Progenitor cell of endocrine pancreas (in vitro differentiated cells): ENCODE results near the gene GNA15. TPM values are rescaled to one million over a fixed set of nuclear protein-coding genes. Genes with fewer than 3 reads are reported as not detected.
"Not testable (repeated sequence)": the region's sequence is repeated elsewhere in the genome, so short reads cannot be mapped to it uniquely, and the experiment has no call there.

Source experiments
- DNase-seq: peaks from one replicate; pipeline ENCODE4 v3.0.0; 2021; ENCODE audit warnings: low spot score; ENCODE audit not compliant: unreplicated experiment
- H3K27ac Mint-ChIP-seq: 2 replicates; pipeline ENCODE4 v1.8.0; 2021; ENCODE audit warnings: mild to moderate bottlenecking, moderate library complexity, mixed read lengths
- H3K27me3 Mint-ChIP-seq: 2 replicates; pipeline ENCODE4 v1.8.0; 2021; ENCODE audit warnings: mixed read lengths
- H3K36me3 Mint-ChIP-seq: 2 replicates; pipeline ENCODE4 v1.8.0; 2022; ENCODE audit warnings: mixed read lengths; ENCODE audit not compliant: insufficient read depth
- H3K4me1 Mint-ChIP-seq: 2 replicates; pipeline ENCODE4 v1.8.0; 2021; ENCODE audit warnings: low read depth, mixed read lengths
- H3K4me3 Mint-ChIP-seq: 2 replicates; pipeline ENCODE4 v1.8.0; 2021; ENCODE audit warnings: low read depth, mild to moderate bottlenecking, moderate library complexity, mixed read lengths
- H3K9me3 Mint-ChIP-seq: 2 replicates; pipeline ENCODE4 v1.8.0; 2021; ENCODE audit warnings: low read depth, mixed read lengths
- total RNA-seq: library from RNA; stranded (reverse); gene quantifications from 2 replicates; pipeline ENCODE4 v1.2.1, GENCODE V29; 2021
- TF ChIP-seq, protein P1 (sequence below): fragments of 200-600 bp; sonication (generic); IDR thresholded peaks from one replicate; pipeline ENCODE4 v1.5.0; 2021; ENCODE audit warnings: antibody characterized with exemption, mild to moderate bottlenecking; ENCODE audit not compliant: unreplicated experiment

The GNA15 gene
- total RNA-seq, 1 donor from 2014 or later = not detected

DNA sequence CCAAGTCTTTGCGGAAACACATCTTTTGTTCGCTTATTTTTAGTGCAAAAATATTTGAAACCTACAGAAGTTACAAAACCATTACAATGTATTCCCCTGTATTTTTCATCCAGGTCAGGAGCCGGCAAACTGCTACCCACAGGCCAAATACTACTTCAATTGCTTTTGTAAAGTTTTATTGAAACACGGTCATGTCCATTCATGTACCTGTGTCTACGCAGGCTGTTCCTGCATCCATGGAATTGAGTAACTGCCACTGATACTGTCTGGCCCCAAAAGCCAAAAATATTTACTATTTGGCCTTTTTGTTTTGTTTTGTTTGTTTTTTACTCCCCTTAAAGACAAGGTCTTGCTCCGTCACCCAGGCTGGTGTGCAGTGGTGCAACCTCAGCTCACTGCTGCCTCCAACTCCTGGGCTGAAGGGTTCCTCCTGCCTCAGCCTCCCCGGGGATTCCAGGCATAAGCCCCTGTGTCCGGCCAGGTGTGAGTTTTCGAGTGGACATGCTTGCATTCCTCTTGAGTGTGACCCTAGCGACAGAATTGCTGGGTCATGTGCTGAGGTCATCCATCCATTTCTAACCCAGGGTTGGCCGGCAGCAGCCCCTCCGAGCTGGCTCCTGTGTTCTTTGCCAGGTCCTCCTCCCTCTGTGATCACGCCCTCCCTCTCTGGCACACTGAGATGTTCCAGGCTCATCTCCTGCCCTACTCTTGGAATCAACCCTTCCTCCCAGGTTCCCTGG is 31.9 kb downstream of the GNA15 start:
- H3K27me3 Mint-ChIP-seq = peaks cover 8% of the 10 kb centered on the region
- H3K27ac Mint-ChIP-seq = no peak overlapping the region
- no peaks in the 10 kb centered on the region for H3K9me3 Mint-ChIP-seq
- TF ChIP-seq, protein P1, sequence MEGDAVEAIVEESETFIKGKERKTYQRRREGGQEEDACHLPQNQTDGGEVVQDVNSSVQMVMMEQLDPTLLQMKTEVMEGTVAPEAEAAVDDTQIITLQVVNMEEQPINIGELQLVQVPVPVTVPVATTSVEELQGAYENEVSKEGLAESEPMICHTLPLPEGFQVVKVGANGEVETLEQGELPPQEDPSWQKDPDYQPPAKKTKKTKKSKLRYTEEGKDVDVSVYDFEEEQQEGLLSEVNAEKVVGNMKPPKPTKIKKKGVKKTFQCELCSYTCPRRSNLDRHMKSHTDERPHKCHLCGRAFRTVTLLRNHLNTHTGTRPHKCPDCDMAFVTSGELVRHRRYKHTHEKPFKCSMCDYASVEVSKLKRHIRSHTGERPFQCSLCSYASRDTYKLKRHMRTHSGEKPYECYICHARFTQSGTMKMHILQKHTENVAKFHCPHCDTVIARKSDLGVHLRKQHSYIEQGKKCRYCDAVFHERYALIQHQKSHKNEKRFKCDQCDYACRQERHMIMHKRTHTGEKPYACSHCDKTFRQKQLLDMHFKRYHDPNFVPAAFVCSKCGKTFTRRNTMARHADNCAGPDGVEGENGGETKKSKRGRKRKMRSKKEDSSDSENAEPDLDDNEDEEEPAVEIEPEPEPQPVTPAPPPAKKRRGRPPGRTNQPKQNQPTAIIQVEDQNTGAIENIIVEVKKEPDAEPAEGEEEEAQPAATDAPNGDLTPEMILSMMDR = no peak
- H3K36me3 Mint-ChIP-seq = no peaks in the 10 kb centered on the region
- H3K4me1 Mint-ChIP-seq = peaks cover 1% of the 10 kb centered on the region
- DNase-seq = no peak
- no peak overlapping the region for H3K4me3 Mint-ChIP-seq

DNA sequence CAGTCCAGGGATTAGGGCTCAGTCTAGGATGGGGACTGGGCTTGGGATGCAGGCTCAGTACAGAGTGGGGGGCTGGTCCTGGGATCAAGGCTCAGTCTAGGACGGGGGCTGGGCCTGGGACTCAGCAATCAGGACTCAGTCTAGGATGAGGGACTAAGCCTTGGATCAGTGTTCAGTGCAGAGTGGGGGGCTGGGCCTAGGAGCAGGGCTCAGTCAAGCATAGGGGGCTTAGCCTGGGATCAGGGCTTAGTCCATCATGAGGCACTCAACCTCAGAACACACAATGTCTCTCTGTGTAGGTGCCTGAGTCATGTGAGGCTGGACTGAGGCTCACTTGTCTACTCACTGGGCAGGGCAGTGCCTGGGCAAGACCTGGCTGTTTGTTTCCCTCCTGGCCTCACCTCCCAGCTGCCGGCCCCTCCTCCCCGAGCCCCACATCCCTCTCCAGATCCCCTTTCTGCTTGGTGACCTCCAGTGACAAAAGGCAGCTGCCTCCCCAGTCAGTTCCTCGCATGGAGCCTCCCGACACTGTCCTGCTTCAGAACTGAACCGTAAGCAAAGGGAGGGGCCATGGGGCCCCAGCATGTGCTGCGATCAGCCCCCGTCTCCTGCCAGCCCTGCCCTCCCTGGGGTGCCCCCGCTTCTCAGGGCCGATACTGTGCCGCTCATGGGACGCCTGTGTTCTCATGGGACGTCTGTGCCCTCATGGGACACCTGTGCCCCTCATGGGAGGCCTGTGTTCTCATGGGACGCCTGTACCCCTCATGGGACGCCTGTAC is 36.2 kb downstream of the GNA15 start:
- peaks cover 1% of the 10 kb centered on the region for H3K4me1 Mint-ChIP-seq
- no peak for DNase-seq
- H3K27ac Mint-ChIP-seq = no peak overlapping the region
- no peaks in the 10 kb centered on the region for H3K36me3 Mint-ChIP-seq
- H3K9me3 Mint-ChIP-seq = no peaks in the 10 kb centered on the region
- TF ChIP-seq, protein P1 = no peak
- H3K27me3 Mint-ChIP-seq = no peaks in the 10 kb centered on the region
- H3K4me3 Mint-ChIP-seq = no peak overlapping the region

DNA sequence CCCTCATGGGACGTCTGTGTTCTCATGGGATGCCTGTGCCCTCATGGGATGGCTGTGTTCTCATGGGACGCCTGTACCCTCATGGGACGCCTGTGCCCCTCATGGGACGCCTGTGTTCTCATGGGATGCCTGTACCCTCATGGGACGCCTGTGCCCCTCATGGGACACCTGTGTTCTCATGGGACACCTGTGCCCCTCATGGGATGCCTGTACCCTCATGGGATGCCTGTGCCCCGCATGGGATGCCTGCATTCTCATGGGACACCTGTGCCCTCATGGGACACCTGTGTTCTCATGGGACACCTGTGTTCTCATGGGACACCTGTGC is 36.8 kb downstream of the GNA15 start:
- not testable (repeated sequence) for H3K27me3 Mint-ChIP-seq, H3K36me3 Mint-ChIP-seq, H3K4me1 Mint-ChIP-seq, H3K4me3 Mint-ChIP-seq, H3K27ac Mint-ChIP-seq, DNase-seq, H3K9me3 Mint-ChIP-seq

- Mint-ChIP-seq H3K9me3 (no peaks in the 10 kb centered on the region), H3K36me3 (no peaks in the 10 kb centered on the region), H3K27ac (peak overlapping the region; percentile 67), H3K4me1 (peaks cover 1% of the 10 kb centered on the region), H3K27me3 (no peaks in the 10 kb centered on the region), H3K4me3 (no peak overlapping the region)
- TF ChIP-seq, protein P1 = no peak
- no peak for DNase-seq
These were observed 40.2 kb downstream of the GNA15 start for GRCh38 chr19:3175781-3176714.

- DNase-seq = no peak
- peaks cover 1% of the 10 kb centered on the region for H3K4me1 Mint-ChIP-seq
- H3K36me3 Mint-ChIP-seq = no peaks in the 10 kb centered on the region
- TF ChIP-seq, protein P1 = no peak
- H3K9me3 Mint-ChIP-seq = no peaks in the 10 kb centered on the region
- no peaks in the 10 kb centered on the region for H3K27me3 Mint-ChIP-seq
- no peak overlapping the region for H3K27ac Mint-ChIP-seq
- no peak overlapping the region for H3K4me3 Mint-ChIP-seq
These were observed 41.1 kb downstream of the GNA15 start for GRCh38 chr19:3176715-3177501.
